Measurements from ENCODE around the gene SCN9A. TPM values are rescaled to one million over a fixed set of nuclear protein-coding genes. Genes with fewer than 3 reads are reported as not detected.

The SCN9A gene
- polyA plus RNA-seq, 1 donor from 2014 or later = 10.4 TPM

DNA sequence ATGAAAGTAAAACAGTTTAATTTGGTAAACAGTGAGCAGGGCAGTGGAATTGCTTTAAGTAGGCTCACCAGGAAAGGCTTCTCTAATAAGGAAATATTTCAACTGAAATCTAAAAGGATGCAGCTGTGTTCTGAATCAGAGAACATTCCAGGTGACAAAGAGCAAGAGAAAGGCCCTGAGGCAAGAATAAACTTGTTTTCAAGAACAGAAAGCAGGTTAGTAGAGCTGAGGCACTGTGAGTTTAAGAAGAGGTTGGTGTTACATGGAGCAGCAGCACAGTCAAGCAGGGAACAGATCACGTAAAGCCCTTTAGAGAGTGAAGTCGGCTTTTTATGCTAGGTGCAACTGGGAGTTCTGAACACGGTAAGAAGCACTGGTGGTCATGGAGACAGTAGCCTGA lies 191.0 kb downstream of the SCN9A start:
- TF ChIP-seq EP300 (conservative IDR thresholded peaks at IDR 0.05; ENCODE audit: poor library complexity, severe bottlenecking) = no peak
- no peak for TF ChIP-seq EZH2 (IDR thresholded peaks at IDR 0.05; ENCODE audit: borderline replicate concordance, insufficient read depth, low read length, poor library complexity, severe bottlenecking)
- no peak for TF ChIP-seq RAD21 (conservative IDR thresholded peaks at IDR 0.05)
- TF ChIP-seq TAF1 (IDR thresholded peaks at IDR 0.05; ENCODE audit: low read depth) = no peak
- TF ChIP-seq POLR2AphosphoS5 (IDR thresholded peaks at IDR 0.05) = no peak

DNA sequence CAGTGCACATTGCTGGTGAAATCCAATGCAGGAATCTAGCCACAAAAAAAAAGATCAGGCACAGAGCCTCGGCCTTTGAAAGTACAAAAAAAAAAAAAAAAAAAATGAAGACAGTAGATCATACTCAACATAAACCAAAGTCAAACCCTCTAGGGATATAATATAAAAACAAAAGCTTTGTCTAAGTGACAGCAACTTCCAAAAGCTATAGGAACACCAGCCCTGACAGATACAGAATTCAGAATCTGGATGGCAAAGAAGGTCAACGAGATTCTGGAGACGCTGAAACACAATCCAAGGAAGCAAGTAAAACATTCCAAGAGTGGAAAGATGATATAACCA lies 194.0 kb downstream of the SCN9A start:
- Histone ChIP-seq H3K27ac (ENCODE audit: low read length) (no peak overlapping the region), H3K9me2 (ENCODE audit: insufficient read depth, low read length) (no peaks in the 10 kb centered on the region), H3K4me3 (ENCODE audit: low read length) (no peak overlapping the region), H3K4me2 (ENCODE audit: low read length) (no peak overlapping the region), H3K36me3 (ENCODE audit: insufficient read depth, low read length) (no peaks in the 10 kb centered on the region), H4K20me1 (ENCODE audit: insufficient read depth) (no peaks in the 10 kb centered on the region), H3K27me3 (ENCODE audit: insufficient read depth, low read depth, low read length) (no peaks in the 10 kb centered on the region), H3K9ac (ENCODE audit: low read length) (no peak overlapping the region), H3F3A (ENCODE audit: insufficient read depth, low read length, poor library complexity, severe bottlenecking) (no peaks in the 10 kb centered on the region), H2AFZ (ENCODE audit: low read depth, low read length) (no peak overlapping the region), H3K9me3 (ENCODE audit: low read length) (no peaks in the 10 kb centered on the region), H3K79me2 (replicated peaks; ENCODE audit: insufficient read depth, low read length) (no peaks in the 10 kb centered on the region)
- TF ChIP-seq TAF1 (IDR thresholded peaks at IDR 0.05; ENCODE audit: low read depth) = no peak
- TF ChIP-seq, protein P1, sequence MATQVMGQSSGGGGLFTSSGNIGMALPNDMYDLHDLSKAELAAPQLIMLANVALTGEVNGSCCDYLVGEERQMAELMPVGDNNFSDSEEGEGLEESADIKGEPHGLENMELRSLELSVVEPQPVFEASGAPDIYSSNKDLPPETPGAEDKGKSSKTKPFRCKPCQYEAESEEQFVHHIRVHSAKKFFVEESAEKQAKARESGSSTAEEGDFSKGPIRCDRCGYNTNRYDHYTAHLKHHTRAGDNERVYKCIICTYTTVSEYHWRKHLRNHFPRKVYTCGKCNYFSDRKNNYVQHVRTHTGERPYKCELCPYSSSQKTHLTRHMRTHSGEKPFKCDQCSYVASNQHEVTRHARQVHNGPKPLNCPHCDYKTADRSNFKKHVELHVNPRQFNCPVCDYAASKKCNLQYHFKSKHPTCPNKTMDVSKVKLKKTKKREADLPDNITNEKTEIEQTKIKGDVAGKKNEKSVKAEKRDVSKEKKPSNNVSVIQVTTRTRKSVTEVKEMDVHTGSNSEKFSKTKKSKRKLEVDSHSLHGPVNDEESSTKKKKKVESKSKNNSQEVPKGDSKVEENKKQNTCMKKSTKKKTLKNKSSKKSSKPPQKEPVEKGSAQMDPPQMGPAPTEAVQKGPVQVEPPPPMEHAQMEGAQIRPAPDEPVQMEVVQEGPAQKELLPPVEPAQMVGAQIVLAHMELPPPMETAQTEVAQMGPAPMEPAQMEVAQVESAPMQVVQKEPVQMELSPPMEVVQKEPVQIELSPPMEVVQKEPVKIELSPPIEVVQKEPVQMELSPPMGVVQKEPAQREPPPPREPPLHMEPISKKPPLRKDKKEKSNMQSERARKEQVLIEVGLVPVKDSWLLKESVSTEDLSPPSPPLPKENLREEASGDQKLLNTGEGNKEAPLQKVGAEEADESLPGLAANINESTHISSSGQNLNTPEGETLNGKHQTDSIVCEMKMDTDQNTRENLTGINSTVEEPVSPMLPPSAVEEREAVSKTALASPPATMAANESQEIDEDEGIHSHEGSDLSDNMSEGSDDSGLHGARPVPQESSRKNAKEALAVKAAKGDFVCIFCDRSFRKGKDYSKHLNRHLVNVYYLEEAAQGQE (IDR thresholded peaks at IDR 0.05; ENCODE audit: borderline replicate concordance) = no peak
- TF ChIP-seq, protein P2, sequence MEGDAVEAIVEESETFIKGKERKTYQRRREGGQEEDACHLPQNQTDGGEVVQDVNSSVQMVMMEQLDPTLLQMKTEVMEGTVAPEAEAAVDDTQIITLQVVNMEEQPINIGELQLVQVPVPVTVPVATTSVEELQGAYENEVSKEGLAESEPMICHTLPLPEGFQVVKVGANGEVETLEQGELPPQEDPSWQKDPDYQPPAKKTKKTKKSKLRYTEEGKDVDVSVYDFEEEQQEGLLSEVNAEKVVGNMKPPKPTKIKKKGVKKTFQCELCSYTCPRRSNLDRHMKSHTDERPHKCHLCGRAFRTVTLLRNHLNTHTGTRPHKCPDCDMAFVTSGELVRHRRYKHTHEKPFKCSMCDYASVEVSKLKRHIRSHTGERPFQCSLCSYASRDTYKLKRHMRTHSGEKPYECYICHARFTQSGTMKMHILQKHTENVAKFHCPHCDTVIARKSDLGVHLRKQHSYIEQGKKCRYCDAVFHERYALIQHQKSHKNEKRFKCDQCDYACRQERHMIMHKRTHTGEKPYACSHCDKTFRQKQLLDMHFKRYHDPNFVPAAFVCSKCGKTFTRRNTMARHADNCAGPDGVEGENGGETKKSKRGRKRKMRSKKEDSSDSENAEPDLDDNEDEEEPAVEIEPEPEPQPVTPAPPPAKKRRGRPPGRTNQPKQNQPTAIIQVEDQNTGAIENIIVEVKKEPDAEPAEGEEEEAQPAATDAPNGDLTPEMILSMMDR (IDR thresholded peaks at IDR 0.05; ENCODE audit: poor library complexity, severe bottlenecking) = peak; percentile 5

More for the DNA sequence above, 191.0 kb downstream of the SCN9A start:
- H3K4me3 ChIP-seq (ENCODE audit: low read length) = no peak overlapping the region
- no peak overlapping the region for H3K4me2 ChIP-seq (ENCODE audit: low read length)
- H3K27me3 ChIP-seq (ENCODE audit: insufficient read depth, low read depth, low read length) = no peaks in the 10 kb centered on the region
- H3K9me3 ChIP-seq (ENCODE audit: low read length) = no peaks in the 10 kb centered on the region
- H3K9ac ChIP-seq (ENCODE audit: low read length) = no peak overlapping the region
- no peaks in the 10 kb centered on the region for H4K20me1 ChIP-seq (ENCODE audit: insufficient read depth)
- H3K36me3 ChIP-seq (ENCODE audit: insufficient read depth, low read length) = no peaks in the 10 kb centered on the region
- no peaks in the 10 kb centered on the region for H3K79me2 ChIP-seq (replicated peaks; ENCODE audit: insufficient read depth, low read length)
- no peak overlapping the region for H3K27ac ChIP-seq (ENCODE audit: low read length)
- H3K9me2 ChIP-seq (ENCODE audit: insufficient read depth, low read length) = no peaks in the 10 kb centered on the region
- H3F3A ChIP-seq (ENCODE audit: insufficient read depth, low read length, poor library complexity, severe bottlenecking) = no peaks in the 10 kb centered on the region
- H2AFZ ChIP-seq (ENCODE audit: low read depth, low read length) = no peak overlapping the region

DNA sequence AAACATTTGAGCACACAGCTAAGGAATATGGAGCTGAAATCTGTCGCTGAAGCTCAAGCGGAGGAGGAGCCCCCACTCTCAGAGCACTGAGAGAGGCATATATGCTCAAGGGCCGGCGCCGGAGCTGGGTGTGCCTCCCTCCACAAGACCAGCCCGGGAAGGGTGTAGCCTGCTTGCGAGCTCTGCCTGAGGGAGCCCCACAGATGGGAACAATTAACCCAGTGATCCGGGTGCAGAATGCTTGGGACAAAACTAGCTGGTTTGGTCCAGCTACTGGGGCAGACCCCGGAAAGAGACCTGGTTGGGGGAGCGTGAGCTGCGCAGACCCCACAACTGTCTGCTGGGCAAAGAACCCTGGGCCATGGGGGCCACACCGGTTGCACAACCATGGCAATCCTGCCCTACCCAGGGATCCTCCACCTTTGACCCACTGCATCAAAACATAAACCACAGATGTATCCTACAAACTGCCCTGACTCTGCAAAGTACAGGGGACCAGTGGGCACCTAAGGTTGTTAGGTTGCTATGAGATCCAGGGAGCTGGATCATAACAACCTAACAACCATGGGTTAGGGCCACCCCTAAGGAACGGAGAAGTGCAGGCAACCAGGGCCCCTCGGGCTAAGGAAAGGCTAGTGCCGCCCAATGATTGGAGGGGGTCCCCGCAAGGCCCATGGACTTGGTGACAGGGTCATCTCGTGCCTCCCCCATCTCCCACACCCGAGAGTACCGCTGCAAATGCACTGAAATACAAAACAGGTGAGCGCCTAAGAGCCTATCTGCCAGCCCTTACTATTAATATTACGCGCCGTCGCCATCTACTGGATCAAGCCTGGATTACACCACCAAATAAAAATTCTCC lies 194.6 kb downstream of the SCN9A start:
- H3K4me2 ChIP-seq (ENCODE audit: low read length) = no peak overlapping the region
- H3K9me3 ChIP-seq (ENCODE audit: low read length) = no peaks in the 10 kb centered on the region
- no peaks in the 10 kb centered on the region for H3K27me3 ChIP-seq (ENCODE audit: insufficient read depth, low read depth, low read length)
- H3K4me3 ChIP-seq (ENCODE audit: low read length) = no peak overlapping the region
- H3K79me2 ChIP-seq (replicated peaks; ENCODE audit: insufficient read depth, low read length) = no peaks in the 10 kb centered on the region
- no peak overlapping the region for H2AFZ ChIP-seq (ENCODE audit: low read depth, low read length)
- TF ChIP-seq EZH2 (IDR thresholded peaks at IDR 0.05; ENCODE audit: borderline replicate concordance, insufficient read depth, low read length, poor library complexity, severe bottlenecking) (no peak), POLR2AphosphoS5 (IDR thresholded peaks at IDR 0.05) (no peak), EP300 (conservative IDR thresholded peaks at IDR 0.05; ENCODE audit: poor library complexity, severe bottlenecking) (no peak), MXI1 (conservative IDR thresholded peaks at IDR 0.05; ENCODE audit: poor library complexity, severe bottlenecking) (no peak), TAF1 (IDR thresholded peaks at IDR 0.05; ENCODE audit: low read depth) (no peak), RAD21 (conservative IDR thresholded peaks at IDR 0.05) (peak; percentile 64), SMC3 (conservative IDR thresholded peaks at IDR 0.05; ENCODE audit: poor library complexity) (peak; percentile 61)
- TF ChIP-seq, protein P2 (IDR thresholded peaks at IDR 0.05; ENCODE audit: poor library complexity, severe bottlenecking) = peak; percentile 69
- TF ChIP-seq, protein P1 (IDR thresholded peaks at IDR 0.05; ENCODE audit: borderline replicate concordance) = no peak
- no peaks in the 10 kb centered on the region for H3K36me3 ChIP-seq (ENCODE audit: insufficient read depth, low read length)
- H4K20me1 ChIP-seq (ENCODE audit: insufficient read depth) = no peaks in the 10 kb centered on the region
- H3K9me2 ChIP-seq (ENCODE audit: insufficient read depth, low read length) = no peaks in the 10 kb centered on the region
- no peaks in the 10 kb centered on the region for H3F3A ChIP-seq (ENCODE audit: insufficient read depth, low read length, poor library complexity, severe bottlenecking)
- no peak overlapping the region for H3K27ac ChIP-seq (ENCODE audit: low read length)
- no peak overlapping the region for H3K9ac ChIP-seq (ENCODE audit: low read length)
